ENCODE data around the gene SRSF12. TPM values are rescaled to one million over a fixed set of nuclear protein-coding genes. Genes with fewer than 3 reads are reported as not detected.

The SRSF12 gene
- total and polyA plus RNA-seq, 9 of the 15 experiments (the other 6 are each of a cell fraction or from before 2014, with no cell fraction given), result not detected

DNA sequence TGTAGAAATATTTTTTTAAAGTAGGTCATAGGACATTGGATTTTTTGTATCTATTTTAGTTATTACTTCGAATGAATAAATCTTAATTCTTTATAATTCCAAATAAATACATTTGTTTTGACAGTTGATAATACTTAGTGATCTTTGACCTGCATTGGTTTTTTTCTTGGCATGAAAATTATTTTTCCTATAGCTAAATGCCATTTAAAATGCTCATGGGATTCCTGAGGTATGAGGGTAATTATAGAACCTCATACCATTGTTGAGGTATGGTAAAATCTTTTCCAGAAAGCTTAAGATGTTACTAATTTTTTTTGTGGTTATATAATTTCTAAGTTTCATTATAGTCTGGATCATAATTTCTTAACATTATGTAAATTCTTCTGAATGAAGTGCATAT lies 36.3 kb upstream of the SRSF12 start (continued):
- no peak for TF ChIP-seq SREBF2 (CRISPR knock-in tag; IDR thresholded peaks at IDR 0.05)

DNA sequence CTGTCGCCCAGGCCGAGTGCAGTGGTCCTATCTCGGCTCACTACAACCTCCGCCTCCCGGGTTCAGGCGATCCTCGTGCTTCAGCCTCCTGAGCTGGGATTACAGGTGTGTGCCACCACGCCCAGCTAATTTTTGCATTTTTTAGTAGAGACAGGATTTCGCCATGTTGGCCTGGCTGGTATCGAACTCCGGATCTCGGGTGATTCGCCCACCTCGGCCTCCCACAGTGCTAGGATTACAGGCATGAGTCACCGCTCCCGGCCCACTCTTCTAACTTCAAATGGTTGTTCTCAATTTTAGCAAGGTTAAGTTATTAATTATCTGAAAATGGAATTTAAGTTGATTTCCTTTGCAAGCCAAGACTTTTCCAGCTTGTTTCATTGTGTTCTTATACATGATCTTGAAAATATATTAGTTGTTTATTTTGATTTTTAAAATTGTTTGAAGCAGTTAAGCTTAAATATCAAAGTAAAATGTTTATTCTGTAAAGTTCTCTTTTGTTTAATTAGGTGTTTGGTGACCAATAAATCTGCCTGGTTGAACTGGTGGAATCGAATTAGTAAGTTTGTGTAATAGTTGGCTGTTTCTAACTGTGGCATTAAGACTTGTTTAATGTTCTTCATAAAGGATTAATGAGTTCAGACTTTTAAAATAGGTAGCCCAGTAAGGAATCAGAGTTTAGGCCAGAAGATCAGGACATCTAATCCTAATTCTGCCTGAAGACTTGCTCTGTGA lies 30.3 kb upstream of the SRSF12 start:
- no peaks in the 10 kb centered on the region for H4K20me1 ChIP-seq (replicated peaks; ENCODE audit: control insufficient read depth, insufficient read depth, low read length)
- H3K4me3 ChIP-seq, result no peak overlapping the region
- BruUV-seq (replicated peaks), result no TSS peak
- 0 out of 2 replicates have a peak, but pooled peaks have one; percentile 25 for TF ChIP-seq ARID1B (IDR thresholded peaks at IDR 0.05)
- TF ChIP-seq JUND (IDR thresholded peaks at IDR 0.05; ENCODE audit: borderline replicate concordance, low read depth, low read length), result 0 out of 2 replicates have a peak, but pooled peaks have one; percentile 33
- no peak; the same call in 2 of the 3 replicates for TF ChIP-seq JUND (tag; IDR thresholded peaks at IDR 0.05; ENCODE audit: borderline replicate concordance, low read depth, low read length)
- peak; percentile 33; the same call in 1 of the 2 replicates for TF ChIP-seq DPF2 (IDR thresholded peaks at IDR 0.05)
- no peak for TF ChIP-seq CHD4 (IDR thresholded peaks at IDR 0.05; ENCODE audit: insufficient read depth, insufficient replicate concordance, low read depth, low read length, poor library complexity, severe bottlenecking)
- no peak for TF ChIP-seq ZNF165 (CRISPR knock-in tag; IDR thresholded peaks at IDR 0.05; ENCODE audit: borderline replicate concordance)
- no peak for TF ChIP-seq ZNF274 (IDR thresholded peaks at IDR 0.05; ENCODE audit: borderline replicate concordance, low read depth, low read length)
- peak; percentile 82 for TF ChIP-seq EGR1 (conservative IDR thresholded peaks at IDR 0.05)
- TF ChIP-seq ATF6 (CRISPR knock-in tag; IDR thresholded peaks at IDR 0.05), result no peak
- TF ChIP-seq PRDM10 (IDR thresholded peaks at IDR 0.05; ENCODE audit: partially characterized antibody), result no peak
- TF ChIP-seq, protein P1, sequence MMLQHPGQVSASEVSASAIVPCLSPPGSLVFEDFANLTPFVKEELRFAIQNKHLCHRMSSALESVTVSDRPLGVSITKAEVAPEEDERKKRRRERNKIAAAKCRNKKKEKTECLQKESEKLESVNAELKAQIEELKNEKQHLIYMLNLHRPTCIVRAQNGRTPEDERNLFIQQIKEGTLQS (IDR thresholded peaks at IDR 0.05), result peak; percentile 52; the same call in 1 of the 2 replicates
- TF ChIP-seq, protein P1 (CRISPR knock-in tag; conservative IDR thresholded peaks at IDR 0.05), result no peak
- TF ChIP-seq LEF1 (IDR thresholded peaks at IDR 0.05), result no peak
- H3K9me1 ChIP-seq (ENCODE audit: control insufficient read depth, insufficient read depth, low read length), result no peaks in the 10 kb centered on the region
- peaks cover 0 to 13% of the 10 kb centered on the region in 2 experiments; a peak in 2 of 5 replicates for H3K4me1 ChIP-seq (replicated peaks in 1 of 2; ENCODE audit: control insufficient read depth in 2 of 2, insufficient read depth in 2 of 2, low read length in 2 of 2)
- no peak overlapping the region for H2AFZ ChIP-seq (ENCODE audit: low read depth, low read length)
- peaks cover 9 to 15% of the 10 kb centered on the region in 2 experiments; a peak in 3 of 5 replicates for H3K27me3 ChIP-seq (ENCODE audit: control insufficient read depth in 2 of 2, insufficient read depth in 2 of 2, low read length in 2 of 2)
- 18% methylated on average over 15 of the region's 17 CpGs for WGBS (ENCODE audit: insufficient coverage, low coverage, missing lambda C conversion rate)
- no peak for FAIRE-seq
- ChIA-PET CTCF (ENCODE audit: low intra/inter-chr PET ratio) (no interaction called here), POLR2A (interaction anchor here (0.7 kb wide), 1 partner anchor 544 kb away, joined by 3 read pairs; no protein-coding TSS in a partner anchor)
- no peak for ATAC-seq
- no peaks in the 10 kb centered on the region for H3K36me3 ChIP-seq (ENCODE audit: control insufficient read depth, insufficient read depth, low read length)
- intact Hi-C loops (cut with micrococcal nuclease) (no loop called here), in situ Hi-C loops (cut with MboI) (no loop called here)
- peak in 1 of 4 experiments; percentile 18 for DNase-seq (ENCODE audit: extremely low read depth in 1 of 4, low spot score in 3 of 4)
- H3K9me3 ChIP-seq (replicated peaks; ENCODE audit: control insufficient read depth, insufficient read depth, low read depth, low read length), result no peaks in the 10 kb centered on the region
- H3K27ac ChIP-seq (ENCODE audit: extremely low read depth, low read depth, low read length), result no peak overlapping the region
- H3K9ac ChIP-seq (ENCODE audit: insufficient read depth in 1 of 2, low read depth in 2 of 2, low read length in 2 of 2), result no peak overlapping the region
- no peak overlapping the region for H3K4me2 ChIP-seq (ENCODE audit: insufficient read depth, low read length)
- H3K79me2 ChIP-seq (ENCODE audit: control insufficient read depth, insufficient read depth, low read length), result no peaks in the 10 kb centered on the region

Measured in K562 (cell line).